Activated CD8-positive, alpha-beta T cell treated with anti-CD3 and anti-CD28 coated beads for 36 hours (primary cell): Measurements from ENCODE around the gene PRPH. TPM values are rescaled to one million over a fixed set of nuclear protein-coding genes. Genes with fewer than 3 reads are reported as not detected.
A peak's percentile ranks its signal among the peaks of the same experiment; 100 is the strongest.

Experiments
- ATAC-seq: fragments of 200-7000 bp; cut with Tn5 transposase; one replicate; pipeline ENCODE4 v1.10.0; 2021; ENCODE audit warnings: mild to moderate bottlenecking, moderate library complexity
- CTCF ChIA-PET: fragments of 350-600 bp; sonication (Branson Sonifier 250); formaldehyde crosslinking; loops from one replicate; lab custom pipeline; 2021; ENCODE audit warnings: antibody characterized with exemption; lab: Charles Lee
- POLR2A ChIA-PET: fragments of 350-600 bp; sonication (Branson Sonifier 250); formaldehyde crosslinking; loops from one replicate; lab custom pipeline; 2021; ENCODE audit warnings: antibody characterized with exemption; lab: Charles Lee
- DNase-seq: peaks from one replicate; pipeline ENCODE4 v3.0.0-alpha.2; 2020
- H3K27ac Mint-ChIP-seq: one replicate; pipeline ENCODE4 v1.8.0; 2021; ENCODE audit warnings: mild to moderate bottlenecking, mixed read lengths
- H3K27me3 Mint-ChIP-seq: one replicate; pipeline ENCODE4 v1.8.0; 2021; ENCODE audit warnings: mixed read lengths
- H3K36me3 Mint-ChIP-seq: one replicate; pipeline ENCODE4 v1.8.0; 2021; ENCODE audit warnings: low read depth, mixed read lengths
- H3K4me1 Mint-ChIP-seq: one replicate; pipeline ENCODE4 v1.8.0; 2021; ENCODE audit warnings: low read depth, mixed read lengths
- H3K4me3 Mint-ChIP-seq: one replicate; pipeline ENCODE4 v1.8.0; 2021; ENCODE audit warnings: mild to moderate bottlenecking, moderate library complexity, mixed read lengths
- H3K9me3 Mint-ChIP-seq: one replicate; pipeline ENCODE4 v1.8.0; 2021; ENCODE audit warnings: mixed read lengths
- CTCF ChIP-seq: fragments of 200-600 bp; IDR thresholded peaks from one replicate; pipeline ENCODE4 v1.8.0; 2022; ENCODE audit warnings: antibody characterized with exemption, mild to moderate bottlenecking
- intact Hi-C: fragments of 100-400 bp; cut with micrococcal nuclease; formaldehyde crosslinking; loops from one replicate; pipeline ENCODE4 v1.10.0; 2022
- total RNA-seq, 2 experiments: library from RNA; stranded (reverse); gene quantifications; one replicate each; pipeline ENCODE4 v1.2.3, GENCODE V29; 2021

PRPH gene
- total RNA-seq, 2 experiments from 2014 or later: not detected

DNA sequence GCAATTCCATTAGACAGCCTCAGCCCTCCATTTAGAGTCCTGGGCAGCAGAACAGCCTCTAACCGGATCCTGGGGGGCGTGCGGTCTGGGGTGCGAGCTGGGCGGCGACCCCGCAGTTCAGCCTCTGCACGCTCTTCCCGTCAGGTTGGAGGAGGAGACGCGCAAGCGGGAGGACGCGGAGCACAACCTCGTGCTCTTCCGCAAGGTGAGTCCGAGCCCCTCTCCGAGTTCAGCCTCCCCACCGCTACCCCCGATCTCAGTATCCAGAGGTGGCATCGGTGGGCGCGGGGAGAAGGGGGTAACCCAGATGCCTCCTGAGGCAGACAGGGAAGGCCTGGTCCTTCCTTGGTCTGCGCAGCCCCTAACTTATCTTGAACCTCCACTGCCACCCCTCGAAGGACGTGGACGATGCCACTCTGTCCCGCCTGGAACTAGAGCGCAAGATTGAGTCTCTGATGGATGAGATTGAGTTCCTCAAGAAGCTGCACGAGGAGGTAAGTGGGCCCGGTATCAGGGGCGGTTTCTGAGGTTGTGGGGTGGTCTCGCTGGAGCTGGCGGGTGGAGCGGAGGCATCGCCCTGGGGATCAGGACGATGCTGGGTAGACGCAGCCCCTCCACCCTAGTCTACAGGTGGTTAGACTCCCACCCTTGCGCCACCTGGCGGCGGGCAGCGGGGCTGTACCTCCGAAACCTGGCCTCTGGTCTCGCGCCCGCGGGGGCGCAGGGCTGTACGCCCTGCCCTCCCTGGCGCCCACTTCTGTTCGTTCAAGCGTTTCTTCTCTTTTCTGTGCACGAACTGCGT lies 1.3 kb downstream of the PRPH start:
- peaks cover 53% of the 10 kb centered on the region for H3K27me3 Mint-ChIP-seq
- no peak overlapping the region for H3K27ac Mint-ChIP-seq
- DNase-seq: peak; percentile 73
- POLR2A ChIA-PET: interaction anchor here (0.9 to 1.6 kb wide), 4 partner anchors 31 to 53 kb away, joined by 3 to 4 read pairs (median 3); partner anchors contain the start of gene TUBA1C
- no peaks in the 10 kb centered on the region for H3K36me3 Mint-ChIP-seq
- intact Hi-C loops: no loop called here
- ATAC-seq: peak; percentile 82
- peak overlapping the region; percentile 47 for H3K4me3 Mint-ChIP-seq
- CTCF ChIA-PET: interaction anchor here (0.7 to 13.6 kb wide), 23 partner anchors 11 to 288 kb away, joined by 3 to 115 read pairs (median 4); partner anchors contain the start of genes C1QL4, DNAJC22 and TROAP
- H3K9me3 Mint-ChIP-seq: no peaks in the 10 kb centered on the region
- TF ChIP-seq CTCF: peak; percentile 97
- H3K4me1 Mint-ChIP-seq: peaks cover 13% of the 10 kb centered on the region

GRCh38 chr12:49296836-49297694 lies 2.1 kb downstream of the PRPH start:
- intact Hi-C loops: no loop called here
- CTCF ChIA-PET: interaction anchor here (0.8 to 13.6 kb wide), 27 partner anchors 8 to 287 kb away, joined by 3 to 115 read pairs (median 3); partner anchors contain the start of genes C1QL4, DNAJC22, KCNH3 and TROAP
- Mint-ChIP-seq H3K36me3 (no peaks in the 10 kb centered on the region), H3K27me3 (peaks cover 56% of the 10 kb centered on the region), H3K9me3 (no peaks in the 10 kb centered on the region), H3K4me3 (peak overlapping the region; percentile 47), H3K27ac (no peak overlapping the region), H3K4me1 (peaks cover 13% of the 10 kb centered on the region)
- POLR2A ChIA-PET: interaction anchor here (0.7 to 1.6 kb wide), 3 partner anchors 8 to 32 kb away, joined by 3 to 4 read pairs (median 3); partner anchors contain the start of gene TUBA1C
- DNase-seq: peak; percentile 41
- peak; percentile 60 for ATAC-seq
- TF ChIP-seq CTCF: peak; percentile 66

DNA sequence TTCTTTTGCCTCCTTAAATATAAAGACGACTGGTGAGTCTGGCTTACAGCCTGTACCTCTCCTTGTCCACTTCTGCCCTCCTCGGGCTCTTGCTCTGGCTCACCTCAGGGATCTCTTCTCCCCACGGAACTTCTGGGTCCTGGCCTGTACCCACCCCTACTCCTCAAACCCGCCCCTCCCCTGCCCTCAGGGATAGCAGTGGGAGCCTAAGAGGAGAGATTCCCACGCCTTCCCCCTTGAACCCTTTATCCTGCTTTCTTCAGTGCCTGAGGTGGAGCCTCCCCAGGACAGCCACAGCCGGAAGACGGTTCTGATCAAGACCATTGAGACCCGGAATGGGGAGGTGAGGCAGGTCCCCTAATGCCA lies 2.7 kb downstream of the PRPH start:
- DNase-seq: no peak
- no peaks in the 10 kb centered on the region for H3K36me3 Mint-ChIP-seq
- CTCF ChIA-PET: interaction anchor here (0.8 to 13.6 kb wide), 19 partner anchors 9 to 283 kb away, joined by 3 to 115 read pairs (median 6); partner anchors contain the start of genes C1QL4, DNAJC22, KCNH3 and TROAP
- no peak for TF ChIP-seq CTCF
- intact Hi-C loops: no loop called here
- ATAC-seq: no peak
- H3K27me3 Mint-ChIP-seq: peaks cover 58% of the 10 kb centered on the region
- no peaks in the 10 kb centered on the region for H3K9me3 Mint-ChIP-seq
- no peak overlapping the region for H3K27ac Mint-ChIP-seq
- peaks cover 13% of the 10 kb centered on the region for H3K4me1 Mint-ChIP-seq
- POLR2A ChIA-PET: interaction anchor here (0.7 to 1.6 kb wide), 3 partner anchors 9 to 32 kb away, joined by 3 to 4 read pairs (median 3); partner anchors contain the start of gene TUBA1C
- H3K4me3 Mint-ChIP-seq: peak overlapping the region; percentile 5

GRCh38 chr12:49298160-49298559 lies 3.2 kb downstream of the PRPH start:
- intact Hi-C loops: no loop called here
- Mint-ChIP-seq H3K4me3 (no peak overlapping the region), H3K36me3 (no peaks in the 10 kb centered on the region), H3K4me1 (peaks cover 13% of the 10 kb centered on the region), H3K27me3 (peaks cover 62% of the 10 kb centered on the region), H3K9me3 (no peaks in the 10 kb centered on the region), H3K27ac (no peak overlapping the region)
- TF ChIP-seq CTCF: no peak
- CTCF ChIA-PET: interaction anchor here (1.3 to 13.6 kb wide), 7 partner anchors 8 to 209 kb away, joined by 3 to 115 read pairs (median 11); partner anchors contain the start of genes C1QL4 and DNAJC22
- ATAC-seq (no peak), DNase-seq (peak; percentile 41)
- POLR2A ChIA-PET: interaction anchor here (1.5 kb wide), 2 partner anchors 24 to 44 kb away, joined by 3 read pairs; no protein-coding TSS in a partner anchor
